A549 treated with DMSO at 1 μM for 4 hours (cell line): ENCODE results near the gene PCDHA2. TPM values are rescaled to one million over a fixed set of nuclear protein-coding genes. Genes with fewer than 3 reads are reported as not detected.

Source experiments
- total RNA-seq: library from RNA; stranded (reverse); fragments of 200-300 nt; extraction: Qiagen RNA extraction; gene quantifications from 5 replicates; pipeline ENCODE4 v1.2.3, GENCODE V29; 2022; ENCODE audit warnings: low read depth

PCDHA2 gene
- 0.03 to 0.08 TPM (median 0.07 TPM) in 5 replicates for total RNA-seq

GRCh38 chr5:140794595-140795258, at the start of gene PCDHA2:
Gene PCDHA2, plus strand, starts transcription at chr5:140794852.

GRCh38 chr5:140785905-140786686, 8.6 kb upstream of the PCDHA2 start, which contains the start of gene PCDHA1:
Gene PCDHA1, plus strand, starts transcription at chr5:140786140.

DNA sequence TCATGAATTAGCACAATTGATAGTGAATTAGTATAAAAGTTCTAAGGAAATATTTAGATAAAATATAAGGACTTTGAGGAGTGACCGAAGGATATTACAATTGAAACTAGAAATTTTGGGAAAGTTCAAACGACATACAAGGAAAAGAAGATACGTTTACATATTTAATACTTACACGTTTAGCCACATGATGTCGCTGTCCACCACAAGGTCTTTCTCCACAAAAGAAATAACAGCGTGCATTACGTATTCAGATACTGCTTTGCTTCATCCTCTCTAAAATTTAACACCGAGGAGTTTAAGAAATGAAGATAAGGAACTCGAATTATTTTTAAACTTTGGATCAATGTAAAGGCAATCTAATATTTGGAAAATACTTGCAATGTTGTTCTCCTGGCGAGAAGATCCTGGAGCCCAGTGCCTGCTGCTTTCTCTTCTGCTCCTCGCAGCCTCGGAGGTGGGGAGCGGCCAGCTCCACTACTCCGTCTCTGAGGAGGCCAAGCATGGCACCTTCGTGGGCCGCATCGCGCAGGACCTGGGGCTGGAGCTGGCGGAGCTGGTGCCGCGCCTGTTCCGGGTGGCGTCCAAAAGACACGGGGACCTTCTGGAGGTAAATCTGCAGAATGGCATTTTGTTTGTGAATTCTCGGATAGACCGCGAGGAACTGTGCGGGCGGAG, 6.3 kb downstream of the PCDHA2 start, which contains the start of gene PCDHA3:
Gene PCDHA3 (plus strand): TSS at position 242 of the 678 bp plus-strand sequence.

GRCh38 chr5:140806834-140807775, 12.5 kb downstream of the PCDHA2 start, which contains the start of gene PCDHA4:
Gene PCDHA4, plus strand, starts transcription at chr5:140807068.

DNA sequence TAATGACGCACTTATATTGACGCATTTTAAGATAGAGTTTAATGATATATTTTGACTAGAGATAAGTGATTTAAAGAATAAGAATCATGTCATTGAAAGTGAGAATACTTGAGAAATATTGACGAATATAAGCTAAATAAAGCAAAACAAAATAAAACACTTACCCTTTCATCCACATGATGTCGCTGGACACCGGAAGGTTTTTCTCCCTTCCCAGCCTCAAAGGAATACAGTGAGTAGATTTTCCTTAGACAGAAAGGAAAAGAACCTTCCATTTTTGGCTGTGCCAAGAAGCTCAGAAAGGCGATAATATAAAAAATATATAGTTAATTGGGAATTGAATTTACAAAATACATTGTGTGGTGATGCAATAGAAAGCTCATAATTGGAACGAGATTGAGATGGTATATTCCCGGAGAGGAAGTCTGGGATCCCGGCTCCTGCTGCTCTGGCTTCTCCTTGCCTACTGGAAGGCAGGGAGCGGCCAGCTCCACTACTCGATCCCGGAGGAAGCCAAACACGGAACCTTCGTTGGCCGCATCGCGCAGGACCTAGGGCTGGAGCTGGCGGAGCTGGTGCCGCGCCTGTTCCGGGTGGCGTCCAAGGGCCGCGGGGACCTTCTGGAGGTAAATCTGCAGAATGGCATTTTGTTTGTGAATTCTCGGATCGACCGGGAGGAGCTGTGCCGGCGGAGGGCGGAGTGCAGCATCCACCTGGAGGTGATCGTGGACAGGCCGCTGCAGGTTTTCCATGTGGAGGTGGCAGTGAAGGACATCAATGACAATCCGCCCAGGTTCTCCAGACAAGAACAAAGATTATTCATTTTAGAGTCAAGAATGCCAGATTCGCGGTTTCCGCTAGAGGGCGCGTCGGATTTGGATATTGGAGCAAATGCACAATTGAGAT, 27.0 kb downstream of the PCDHA2 start, which contains the start of gene PCDHA5:
Gene PCDHA5 (plus strand): TSS at position 239 of the 906 bp plus-strand sequence.

DNA sequence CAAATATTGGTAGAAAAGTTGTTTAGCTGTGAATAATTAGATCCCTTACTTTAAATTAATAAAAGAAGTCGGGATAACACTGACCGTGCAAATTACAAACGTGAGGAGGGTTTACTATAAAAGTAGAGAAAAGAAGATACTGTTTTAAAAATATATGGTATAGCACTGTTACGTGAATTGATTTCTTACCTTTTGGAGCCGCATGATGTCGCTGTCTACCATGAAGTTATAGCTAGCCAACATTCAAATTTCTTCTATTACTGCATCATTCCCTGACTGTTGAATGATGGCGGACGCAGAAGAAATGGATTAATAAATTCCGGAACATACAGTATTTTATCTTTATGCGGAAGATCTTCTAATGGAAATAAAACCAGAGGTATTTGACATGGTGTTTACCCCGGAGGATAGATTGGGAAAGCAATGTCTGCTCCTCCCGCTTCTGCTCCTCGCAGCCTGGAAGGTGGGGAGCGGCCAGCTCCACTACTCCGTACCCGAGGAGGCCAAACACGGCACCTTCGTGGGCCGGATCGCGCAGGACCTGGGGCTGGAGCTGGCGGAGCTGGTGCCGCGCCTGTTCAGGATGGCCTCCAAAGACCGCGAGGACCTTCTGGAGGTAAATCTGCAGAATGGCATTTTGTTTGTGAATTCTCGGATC, 33.2 kb downstream of the PCDHA2 start, which contains the start of gene PCDHA6:
Gene PCDHA6 (plus strand): TSS at position 257 of the 658 bp plus-strand sequence. CDS start 132 bp downstream, at position 389.

DNA sequence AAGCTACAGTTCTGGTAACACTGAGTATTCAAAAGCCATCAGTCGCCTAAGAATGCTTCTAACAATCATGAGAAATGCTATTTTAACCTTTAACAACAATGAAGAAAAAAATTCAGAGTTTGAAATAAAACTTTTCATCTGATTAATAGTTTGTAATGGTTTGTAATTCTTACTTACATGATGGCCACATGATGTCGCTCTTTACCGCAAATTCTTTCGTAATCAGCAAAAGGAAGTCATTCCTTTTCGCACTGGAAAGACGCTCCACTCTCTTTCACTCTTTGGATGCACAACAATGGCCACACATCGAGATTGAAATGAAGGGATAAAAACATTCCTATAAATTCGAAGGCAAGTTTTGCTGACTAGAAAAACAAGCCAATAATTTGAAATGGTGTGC, 39.3 kb downstream of the PCDHA2 start, which contains the start of gene PCDHA7:
Gene PCDHA7 (plus strand): TSS at position 277 of the 400 bp plus-strand sequence. CDS start 115 bp downstream, at position 392.

GRCh38 chr5:140840978-140841962, 46.6 kb downstream of the PCDHA2 start, which contains the start of gene PCDHA8:
Gene PCDHA8, plus strand, starts transcription at chr5:140841187. Its CDS starts 135 bp downstream, at chr5:140841322.

Other genes starting within 250 kb of the PCDHA2 start
- gene EIF4EBP3, start 247.2 kb upstream of the PCDHA2 start, total RNA-seq, result 2.1 to 2.9 TPM (median 2.6 TPM) in 5 replicates
- gene SRA1, start 237.4 kb upstream of the PCDHA2 start, total RNA-seq, result 39.3 to 50.7 TPM (median 47.3 TPM) in 5 replicates
- gene APBB3, start 230.3 kb upstream of the PCDHA2 start, total RNA-seq, result 3.9 to 7.5 TPM (median 7.1 TPM) in 5 replicates
- 78.4 to 87.3 TPM (median 80.6 TPM) in 5 replicates for gene SLC35A4, start 230.0 kb upstream of the PCDHA2 start, total RNA-seq
- gene CD14, start 161.7 kb upstream of the PCDHA2 start, total RNA-seq, result 3.6 to 4.4 TPM (median 4.0 TPM) in 5 replicates
- 9.3 to 15.1 TPM (median 13.0 TPM) in 5 replicates for gene TMCO6, start 155.4 kb upstream of the PCDHA2 start, total RNA-seq
- 107 to 124 TPM (median 115 TPM) in 5 replicates for gene NDUFA2, start 147.2 kb upstream of the PCDHA2 start, total RNA-seq
- gene IK, start 147.0 kb upstream of the PCDHA2 start, total RNA-seq, result 94.5 to 107 TPM (median 102 TPM) in 5 replicates
- gene WDR55, start 129.9 kb upstream of the PCDHA2 start, total RNA-seq, result 29.5 to 32.7 TPM (median 31.6 TPM) in 5 replicates
- gene DND1, start 121.3 kb upstream of the PCDHA2 start, total RNA-seq, result 0.28 to 1.4 TPM (median 0.84 TPM) in 5 replicates
- 76.9 to 85.2 TPM (median 79.9 TPM) in 5 replicates for gene HARS1, start 103.5 kb upstream of the PCDHA2 start, total RNA-seq
- gene HARS2, start 103.4 kb upstream of the PCDHA2 start, total RNA-seq, result 36.5 to 41.0 TPM (median 39.5 TPM) in 5 replicates
- gene ZMAT2, start 94.4 kb upstream of the PCDHA2 start, total RNA-seq, result 82.3 to 114 TPM (median 86.1 TPM) in 5 replicates
- gene PCDHA1, start 8.7 kb upstream of the PCDHA2 start, total RNA-seq, result 0.10 to 0.19 TPM (median 0.16 TPM) in 5 replicates
- 0.76 to 1.2 TPM (median 0.92 TPM) in 5 replicates for gene PCDHA3, start 6.2 kb downstream of the PCDHA2 start, total RNA-seq
- gene PCDHA4, start 12.2 kb downstream of the PCDHA2 start, total RNA-seq, result 1.5 to 2.0 TPM (median 1.8 TPM) in 5 replicates
- 0.56 to 0.86 TPM (median 0.77 TPM) in 5 replicates for gene PCDHA5, start 26.8 kb downstream of the PCDHA2 start, total RNA-seq
- 0.08 to 0.10 TPM (median 0.09 TPM) in 3 of 5 replicates, not detected in the others for gene PCDHA6, start 33.1 kb downstream of the PCDHA2 start, total RNA-seq
- 0.03 to 0.18 TPM (median 0.06 TPM) in 5 replicates for gene PCDHA7, start 39.4 kb downstream of the PCDHA2 start, total RNA-seq
- gene PCDHA8, start 46.3 kb downstream of the PCDHA2 start, total RNA-seq, result 0.03 to 0.13 TPM (median 0.07 TPM) in 4 of 5 replicates, not detected in the other
- 0.01 TPM in 1 of 5 replicates, not detected in the others for gene PCDHA9, start 53.5 kb downstream of the PCDHA2 start, total RNA-seq
- gene PCDHA10, start 61.0 kb downstream of the PCDHA2 start, total RNA-seq, result 0.01 to 0.06 TPM (median 0.01 TPM) in 4 of 5 replicates, not detected in the other
- gene PCDHA11, start 74.1 kb downstream of the PCDHA2 start, total RNA-seq, result 0.07 to 0.17 TPM (median 0.10 TPM) in 4 of 5 replicates, not detected in the other
- gene PCDHA12, start 80.5 kb downstream of the PCDHA2 start, total RNA-seq, result 2.7 to 3.1 TPM (median 2.9 TPM) in 5 replicates
- 0.03 to 0.11 TPM (median 0.05 TPM) in 5 replicates for gene PCDHA13, start 87.3 kb downstream of the PCDHA2 start, total RNA-seq
- 1.0 to 1.5 TPM (median 1.4 TPM) in 5 replicates for gene PCDHAC1, start 131.4 kb downstream of the PCDHA2 start, total RNA-seq
- gene PCDHAC2, start 171.6 kb downstream of the PCDHA2 start, total RNA-seq, result 2.6 to 3.2 TPM (median 2.6 TPM) in 5 replicates